ENCODE results near the gene ALPK3. TPM values are rescaled to one million over a fixed set of nuclear protein-coding genes. Genes with fewer than 3 reads are reported as not detected.

Gene ALPK3
- total RNA-seq, 6 experiments from 2014 or later: 0.05 to 0.60 (median 0.26) TPM

DNA sequence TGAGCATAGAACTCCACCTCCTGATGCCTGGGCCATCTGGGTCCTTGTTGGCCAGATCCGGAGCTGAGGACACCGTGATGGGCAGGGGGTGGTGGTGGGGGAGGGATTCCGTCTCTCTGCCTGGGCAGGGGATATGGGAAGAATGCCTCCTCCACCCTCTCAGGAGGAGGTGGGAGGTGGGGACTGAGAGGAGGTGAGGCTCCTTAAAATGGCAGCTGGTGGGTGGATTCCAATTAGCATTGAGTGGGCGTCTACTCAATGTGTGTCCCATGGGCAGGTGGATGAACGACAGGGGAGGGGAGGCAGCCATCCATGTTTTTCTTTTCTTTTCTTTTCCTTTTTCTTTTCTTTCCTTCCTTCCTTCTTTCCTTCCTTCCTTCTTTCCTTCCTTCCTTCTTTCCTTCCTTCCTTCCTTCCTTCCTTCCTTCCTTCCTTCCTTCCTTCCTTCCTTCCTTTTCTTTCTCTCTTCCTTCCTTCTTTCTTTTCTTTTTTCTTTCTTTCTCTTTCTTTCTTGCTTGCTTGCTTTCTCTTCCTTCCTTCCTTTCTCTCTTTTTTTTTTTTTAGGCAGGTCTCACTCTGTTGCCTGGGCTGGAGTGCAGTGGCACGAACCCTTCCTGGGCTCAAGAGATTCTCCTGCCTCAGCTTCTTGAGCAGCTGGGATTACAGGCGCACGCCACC lies 72.3 kb downstream of the ALPK3 start:
- peaks cover 8% of the 10 kb centered on the region for H3K27me3 Mint-ChIP-seq (ENCODE audit: insufficient read depth)
- peaks cover 5% of the 10 kb centered on the region; the same call in 1 of the 2 replicates for H3K4me1 Mint-ChIP-seq (ENCODE audit: low read depth)
- H3K36me3 Mint-ChIP-seq (ENCODE audit: low read depth): no peaks in the 10 kb centered on the region
- TF ChIP-seq, protein P1, sequence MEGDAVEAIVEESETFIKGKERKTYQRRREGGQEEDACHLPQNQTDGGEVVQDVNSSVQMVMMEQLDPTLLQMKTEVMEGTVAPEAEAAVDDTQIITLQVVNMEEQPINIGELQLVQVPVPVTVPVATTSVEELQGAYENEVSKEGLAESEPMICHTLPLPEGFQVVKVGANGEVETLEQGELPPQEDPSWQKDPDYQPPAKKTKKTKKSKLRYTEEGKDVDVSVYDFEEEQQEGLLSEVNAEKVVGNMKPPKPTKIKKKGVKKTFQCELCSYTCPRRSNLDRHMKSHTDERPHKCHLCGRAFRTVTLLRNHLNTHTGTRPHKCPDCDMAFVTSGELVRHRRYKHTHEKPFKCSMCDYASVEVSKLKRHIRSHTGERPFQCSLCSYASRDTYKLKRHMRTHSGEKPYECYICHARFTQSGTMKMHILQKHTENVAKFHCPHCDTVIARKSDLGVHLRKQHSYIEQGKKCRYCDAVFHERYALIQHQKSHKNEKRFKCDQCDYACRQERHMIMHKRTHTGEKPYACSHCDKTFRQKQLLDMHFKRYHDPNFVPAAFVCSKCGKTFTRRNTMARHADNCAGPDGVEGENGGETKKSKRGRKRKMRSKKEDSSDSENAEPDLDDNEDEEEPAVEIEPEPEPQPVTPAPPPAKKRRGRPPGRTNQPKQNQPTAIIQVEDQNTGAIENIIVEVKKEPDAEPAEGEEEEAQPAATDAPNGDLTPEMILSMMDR (IDR thresholded peaks at IDR 0.05): no peak
- no peak overlapping the region for H3K27ac Mint-ChIP-seq
- H3K4me3 Mint-ChIP-seq: no peak overlapping the region
- DNase-seq: no peak
- no peaks in the 10 kb centered on the region for H3K9me3 Mint-ChIP-seq

DNA sequence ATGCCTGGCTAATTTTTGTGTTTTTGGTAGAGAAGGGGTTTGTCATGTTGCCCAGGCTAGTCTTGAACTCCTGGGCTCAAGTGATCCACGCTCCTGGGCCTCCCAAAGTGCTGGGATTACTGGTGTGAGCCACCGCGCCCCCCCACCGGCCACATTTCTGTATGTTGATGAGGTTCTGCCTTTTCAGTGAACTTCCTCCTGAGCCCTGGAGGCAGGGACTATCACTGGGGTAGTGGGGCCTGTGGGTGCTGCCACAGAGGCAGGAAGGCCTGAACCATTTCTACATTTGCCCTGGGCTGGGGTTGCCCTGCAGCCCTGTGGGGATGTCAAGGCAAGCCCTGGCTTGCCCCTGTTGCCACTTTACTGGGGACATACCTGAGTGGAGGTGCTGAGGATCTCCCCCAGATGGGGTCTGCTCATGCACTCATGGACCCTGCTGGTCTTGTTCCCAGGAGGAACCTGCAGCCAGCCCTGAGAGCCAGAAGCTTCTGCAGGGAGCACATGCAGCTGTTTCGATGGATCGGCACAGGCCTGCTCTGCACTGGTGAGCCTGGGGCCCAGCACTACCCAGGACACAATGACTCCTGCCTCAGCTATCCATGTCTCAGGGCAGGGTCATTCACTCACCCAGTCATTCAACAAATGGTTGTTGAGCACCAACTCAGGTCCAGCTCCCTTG lies 73.0 kb downstream of the ALPK3 start:
- TF ChIP-seq, protein P1 (IDR thresholded peaks at IDR 0.05): no peak
- Mint-ChIP-seq H3K27me3 (ENCODE audit: insufficient read depth) (peaks cover 8% of the 10 kb centered on the region), H3K4me1 (ENCODE audit: low read depth) (peaks cover 5% of the 10 kb centered on the region; the same call in 1 of the 2 replicates), H3K27ac (no peak overlapping the region), H3K36me3 (ENCODE audit: low read depth) (no peaks in the 10 kb centered on the region), H3K4me3 (no peak overlapping the region), H3K9me3 (no peaks in the 10 kb centered on the region)
- no peak for DNase-seq

DNA sequence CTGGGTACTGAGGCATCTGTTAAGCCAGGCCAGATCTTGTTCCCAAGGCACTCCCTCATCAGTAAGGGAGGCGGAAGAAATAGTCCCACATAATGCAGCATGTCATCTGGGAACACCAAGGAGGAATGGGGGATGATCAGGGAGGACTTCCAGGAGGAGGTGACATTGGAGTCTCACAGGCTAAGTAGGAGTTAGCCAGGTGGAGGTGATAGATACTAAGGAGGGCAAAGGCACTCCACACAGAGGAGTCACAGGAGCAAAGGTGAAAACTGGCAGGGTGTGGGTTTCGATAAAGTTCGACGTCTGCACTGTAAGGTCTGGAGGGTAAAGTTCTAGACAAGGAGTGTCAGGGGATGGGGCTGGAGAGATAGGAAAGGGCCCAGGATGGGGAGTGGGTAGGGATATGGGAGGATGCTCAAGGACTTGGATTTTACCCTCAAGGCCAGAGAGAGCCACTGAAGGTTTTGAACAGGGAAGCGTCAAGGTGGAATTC lies 73.6 kb downstream of the ALPK3 start:
- H3K9me3 Mint-ChIP-seq: no peaks in the 10 kb centered on the region
- H3K36me3 Mint-ChIP-seq (ENCODE audit: low read depth): no peaks in the 10 kb centered on the region
- peaks cover 8% of the 10 kb centered on the region for H3K27me3 Mint-ChIP-seq (ENCODE audit: insufficient read depth)
- no peak for DNase-seq
- H3K4me1 Mint-ChIP-seq (ENCODE audit: low read depth): peaks cover 5% of the 10 kb centered on the region; the same call in 1 of the 2 replicates
- TF ChIP-seq, protein P1 (IDR thresholded peaks at IDR 0.05): no peak
- no peak overlapping the region for H3K27ac Mint-ChIP-seq
- H3K4me3 Mint-ChIP-seq: no peak overlapping the region

DNA sequence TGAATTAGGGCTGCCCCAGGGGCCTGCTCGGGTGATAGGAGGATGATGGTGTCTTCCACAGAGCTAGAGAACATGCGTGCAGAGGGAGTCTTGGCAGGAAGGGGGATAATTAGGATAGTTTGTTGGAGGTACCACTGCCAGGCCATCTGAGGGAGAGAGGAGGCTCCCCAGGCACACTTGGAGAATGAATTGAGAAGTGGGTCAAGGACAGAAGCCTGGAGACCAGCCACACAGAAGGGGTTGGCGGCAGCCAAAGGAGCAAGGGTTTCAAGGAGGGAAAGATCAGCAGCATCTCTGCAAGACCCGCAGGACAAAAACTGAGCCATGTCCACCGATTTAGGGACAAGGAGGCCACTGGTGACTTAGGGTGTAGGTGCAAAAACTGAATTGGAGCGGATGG lies 74.2 kb downstream of the ALPK3 start:
- Mint-ChIP-seq H3K36me3 (ENCODE audit: low read depth) (no peaks in the 10 kb centered on the region), H3K27ac (no peak overlapping the region), H3K27me3 (ENCODE audit: insufficient read depth) (peaks cover 8% of the 10 kb centered on the region), H3K9me3 (no peaks in the 10 kb centered on the region), H3K4me3 (no peak overlapping the region), H3K4me1 (ENCODE audit: low read depth) (peaks cover 5% of the 10 kb centered on the region; the same call in 1 of the 2 replicates)
- no peak for DNase-seq
- TF ChIP-seq, protein P1 (IDR thresholded peaks at IDR 0.05): no peak

DNA sequence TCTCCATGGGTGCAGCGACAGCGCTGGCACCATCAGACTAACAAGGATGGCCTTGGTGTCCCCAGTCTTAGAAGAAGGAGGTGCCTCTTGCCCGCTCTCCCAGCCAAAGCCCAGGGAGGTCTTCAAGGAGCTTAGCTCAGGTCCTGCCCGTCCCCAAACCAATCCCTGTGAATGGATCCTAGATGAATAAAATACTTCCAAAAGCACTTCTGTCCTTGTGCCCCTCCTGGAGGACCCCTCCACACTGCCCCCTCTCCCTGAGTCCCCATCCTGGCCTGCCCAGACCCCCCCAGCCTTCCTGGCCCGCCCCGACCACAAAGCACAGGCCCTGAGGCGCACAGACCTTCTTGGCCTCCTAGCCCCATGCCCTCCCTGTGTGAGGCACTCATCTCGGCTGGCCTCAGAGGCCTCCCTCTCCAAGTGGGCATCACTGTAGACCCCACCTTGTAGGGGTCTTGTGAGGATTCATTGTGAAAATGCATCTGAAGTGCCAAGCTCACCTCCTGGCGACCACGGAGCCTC lies 75.7 kb downstream of the ALPK3 start:
- H3K36me3 Mint-ChIP-seq (ENCODE audit: low read depth): no peaks in the 10 kb centered on the region
- TF ChIP-seq, protein P1 (IDR thresholded peaks at IDR 0.05): no peak
- no peak overlapping the region for H3K27ac Mint-ChIP-seq
- no peak overlapping the region for H3K4me3 Mint-ChIP-seq
- no peak for DNase-seq
- peaks cover 11% of the 10 kb centered on the region for H3K27me3 Mint-ChIP-seq (ENCODE audit: insufficient read depth)
- peaks cover 3% of the 10 kb centered on the region; the same call in 1 of the 2 replicates for H3K4me1 Mint-ChIP-seq (ENCODE audit: low read depth)
- no peaks in the 10 kb centered on the region for H3K9me3 Mint-ChIP-seq

Measured in HFFc6 (cell line).